A549 treated with RU486 at 1 μM for 4 hours (cell line): ENCODE results near the gene ATP11A. TPM values are rescaled to one million over a fixed set of nuclear protein-coding genes. Genes with fewer than 3 reads are reported as not detected.

Source experiments
- total RNA-seq: library from RNA; stranded (reverse); fragments of 200-300 nt; extraction: Qiagen RNA extraction; gene quantifications from 5 replicates; pipeline ENCODE4 v1.2.3, GENCODE V29; 2022; ENCODE audit warnings: low read depth

Gene ATP11A
- total RNA-seq: 5.3 to 10.8 TPM (median 9.0 TPM) in 5 replicates

DNA sequence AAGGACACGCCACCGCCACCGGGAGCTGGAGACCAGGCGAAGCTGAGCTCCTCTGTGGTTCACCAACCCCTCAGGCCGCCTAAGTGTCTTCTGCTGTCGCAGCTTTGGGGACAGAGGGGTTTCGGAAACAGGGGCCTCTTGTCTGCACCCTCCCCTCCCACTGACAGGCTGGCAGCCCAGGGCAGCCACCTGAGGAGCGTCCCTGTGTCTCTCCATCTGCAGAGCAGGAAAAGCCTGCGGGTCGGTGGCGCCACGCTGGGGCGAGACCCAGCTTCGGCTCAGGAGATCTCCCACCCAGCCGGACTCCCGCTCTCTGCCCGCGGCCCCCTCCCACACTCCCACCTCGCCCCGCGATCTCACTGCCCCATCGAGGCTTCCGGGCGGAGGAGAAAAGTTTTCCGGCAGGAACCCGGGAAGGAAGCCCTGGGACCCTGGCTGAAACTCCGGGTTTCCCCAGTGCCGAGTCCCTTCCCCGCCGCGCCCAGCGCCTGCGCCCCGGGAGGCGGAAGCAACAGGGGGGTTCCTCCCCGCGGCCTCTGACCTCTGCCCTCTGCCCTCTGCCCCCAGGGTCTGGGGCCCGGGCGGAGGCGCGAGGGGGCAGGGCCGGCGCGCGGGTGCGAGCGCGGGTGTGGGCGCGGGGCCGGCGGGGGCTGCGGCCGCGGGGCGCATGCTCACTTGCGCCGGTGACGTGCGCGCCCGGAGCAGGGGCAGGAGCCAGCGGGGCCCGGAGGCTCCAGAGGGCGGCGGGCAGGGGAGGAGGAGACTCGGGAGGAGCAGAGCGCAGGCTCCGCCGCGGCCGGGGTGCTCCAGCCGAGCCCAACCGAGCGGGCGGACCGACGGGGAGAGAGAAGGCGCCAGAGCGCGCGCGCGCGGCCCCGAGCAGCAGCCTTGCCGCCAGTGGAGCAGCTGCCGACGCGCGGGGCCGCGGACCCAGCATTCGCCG, at the start of gene ATP11A:
Gene ATP11A (plus strand): TSS at position 736 of the 943 bp plus-strand sequence. CDS start 379 bp downstream, outside the sequence.

Other genes starting within 250 kb of the ATP11A start
- gene TUBGCP3, start 101.9 kb upstream of the ATP11A start, total RNA-seq: 16.5 to 17.5 TPM (median 17.1 TPM) in 5 replicates